ENCODE results near the gene SPATS2L.

SPATS2L gene

DNA sequence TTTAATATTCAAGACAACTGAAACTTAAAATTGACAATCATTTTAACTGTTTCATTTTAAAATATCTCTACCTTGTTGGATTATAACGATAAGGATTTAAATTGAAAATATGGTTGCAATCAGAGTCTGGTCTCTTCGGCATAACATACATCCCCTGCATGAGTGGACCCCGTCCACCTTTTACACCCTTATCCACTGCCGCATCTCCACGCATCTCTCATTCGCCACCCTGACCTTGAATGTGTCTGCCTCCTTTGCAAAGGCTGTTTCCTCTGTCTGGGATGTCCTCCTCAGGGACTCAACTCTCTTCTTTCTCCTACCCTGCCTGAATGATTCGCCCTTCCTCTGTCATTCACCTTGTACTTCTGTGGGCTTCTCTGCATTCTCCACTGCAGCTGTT lies 87.6 kb downstream of the SPATS2L start:
- no peaks in the 10 kb centered on the region for H3K36me3 ChIP-seq (ENCODE audit: low read length)
- H4K20me1 ChIP-seq (ENCODE audit: low read depth, low read length): no peaks in the 10 kb centered on the region
- H3K4me2 ChIP-seq (ENCODE audit: low read depth, low read length, poor library complexity, severe bottlenecking): no peak overlapping the region
- no peak for TF ChIP-seq EZH2phosphoT487 (conservative IDR thresholded peaks at IDR 0.05; ENCODE audit: low read length)
- TF ChIP-seq, protein P1, sequence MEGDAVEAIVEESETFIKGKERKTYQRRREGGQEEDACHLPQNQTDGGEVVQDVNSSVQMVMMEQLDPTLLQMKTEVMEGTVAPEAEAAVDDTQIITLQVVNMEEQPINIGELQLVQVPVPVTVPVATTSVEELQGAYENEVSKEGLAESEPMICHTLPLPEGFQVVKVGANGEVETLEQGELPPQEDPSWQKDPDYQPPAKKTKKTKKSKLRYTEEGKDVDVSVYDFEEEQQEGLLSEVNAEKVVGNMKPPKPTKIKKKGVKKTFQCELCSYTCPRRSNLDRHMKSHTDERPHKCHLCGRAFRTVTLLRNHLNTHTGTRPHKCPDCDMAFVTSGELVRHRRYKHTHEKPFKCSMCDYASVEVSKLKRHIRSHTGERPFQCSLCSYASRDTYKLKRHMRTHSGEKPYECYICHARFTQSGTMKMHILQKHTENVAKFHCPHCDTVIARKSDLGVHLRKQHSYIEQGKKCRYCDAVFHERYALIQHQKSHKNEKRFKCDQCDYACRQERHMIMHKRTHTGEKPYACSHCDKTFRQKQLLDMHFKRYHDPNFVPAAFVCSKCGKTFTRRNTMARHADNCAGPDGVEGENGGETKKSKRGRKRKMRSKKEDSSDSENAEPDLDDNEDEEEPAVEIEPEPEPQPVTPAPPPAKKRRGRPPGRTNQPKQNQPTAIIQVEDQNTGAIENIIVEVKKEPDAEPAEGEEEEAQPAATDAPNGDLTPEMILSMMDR (IDR thresholded peaks at IDR 0.05; ENCODE audit: insufficient read depth, low read length, poor library complexity, severe bottlenecking): no peak
- H3K27me3 ChIP-seq (ENCODE audit: low read length): no peaks in the 10 kb centered on the region
- no peaks in the 10 kb centered on the region for H3K9me2 ChIP-seq (replicated peaks; ENCODE audit: insufficient read depth, low read length)
- H3K9ac ChIP-seq (ENCODE audit: low read length): no peak overlapping the region
- no peak overlapping the region for H2AFZ ChIP-seq (ENCODE audit: low read depth, low read length, severe bottlenecking)
- H3K27ac ChIP-seq (ENCODE audit: low read depth, low read length): no peak overlapping the region
- no peaks in the 10 kb centered on the region for H3K9me3 ChIP-seq (ENCODE audit: insufficient read depth, low read length)
- H3K79me2 ChIP-seq (ENCODE audit: insufficient read depth, low read length): no peaks in the 10 kb centered on the region
- no peak overlapping the region for H3K4me3 ChIP-seq (ENCODE audit: insufficient read depth, low read length, poor library complexity, severe bottlenecking)
- no peaks in the 10 kb centered on the region for H3F3A ChIP-seq (ENCODE audit: insufficient read depth)

DNA sequence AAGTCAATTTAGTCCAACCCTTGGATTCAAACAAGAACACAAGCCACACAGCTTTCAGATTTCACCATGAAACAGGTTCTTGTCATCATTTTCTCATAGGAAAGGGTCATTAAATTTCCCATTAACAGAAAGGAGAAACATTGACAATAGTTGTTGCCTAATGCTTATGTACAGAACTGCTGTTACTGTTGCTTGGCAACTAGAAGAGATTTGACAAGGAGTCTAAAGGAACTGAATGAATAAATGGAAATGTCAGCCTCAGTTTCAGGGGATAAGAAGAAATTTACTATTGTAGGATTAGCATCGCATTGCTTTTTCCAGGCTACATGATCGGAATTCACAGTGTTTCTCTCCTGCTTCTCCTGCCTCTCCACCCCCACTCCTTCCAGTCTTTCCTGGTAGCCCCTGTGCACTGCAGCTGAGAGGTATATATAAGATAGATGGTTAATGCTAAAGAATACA lies 90.3 kb downstream of the SPATS2L start:
- H3K27ac ChIP-seq (ENCODE audit: low read depth, low read length): no peak overlapping the region
- no peaks in the 10 kb centered on the region for H3K79me2 ChIP-seq (ENCODE audit: insufficient read depth, low read length)
- H2AFZ ChIP-seq (ENCODE audit: low read depth, low read length, severe bottlenecking): no peak overlapping the region
- no peak overlapping the region for H3K4me3 ChIP-seq (ENCODE audit: insufficient read depth, low read length, poor library complexity, severe bottlenecking)
- no peak for TF ChIP-seq EZH2phosphoT487 (conservative IDR thresholded peaks at IDR 0.05; ENCODE audit: low read length)
- TF ChIP-seq, protein P1 (IDR thresholded peaks at IDR 0.05; ENCODE audit: insufficient read depth, low read length, poor library complexity, severe bottlenecking): no peak
- H3K9me3 ChIP-seq (ENCODE audit: insufficient read depth, low read length): no peaks in the 10 kb centered on the region
- H3F3A ChIP-seq (ENCODE audit: insufficient read depth): no peaks in the 10 kb centered on the region
- H3K9me2 ChIP-seq (replicated peaks; ENCODE audit: insufficient read depth, low read length): no peaks in the 10 kb centered on the region
- H3K4me2 ChIP-seq (ENCODE audit: low read depth, low read length, poor library complexity, severe bottlenecking): no peak overlapping the region
- no peaks in the 10 kb centered on the region for H3K27me3 ChIP-seq (ENCODE audit: low read length)
- no peak overlapping the region for H3K9ac ChIP-seq (ENCODE audit: low read length)
- H3K36me3 ChIP-seq (ENCODE audit: low read length): no peaks in the 10 kb centered on the region
- no peaks in the 10 kb centered on the region for H4K20me1 ChIP-seq (ENCODE audit: low read depth, low read length)

DNA sequence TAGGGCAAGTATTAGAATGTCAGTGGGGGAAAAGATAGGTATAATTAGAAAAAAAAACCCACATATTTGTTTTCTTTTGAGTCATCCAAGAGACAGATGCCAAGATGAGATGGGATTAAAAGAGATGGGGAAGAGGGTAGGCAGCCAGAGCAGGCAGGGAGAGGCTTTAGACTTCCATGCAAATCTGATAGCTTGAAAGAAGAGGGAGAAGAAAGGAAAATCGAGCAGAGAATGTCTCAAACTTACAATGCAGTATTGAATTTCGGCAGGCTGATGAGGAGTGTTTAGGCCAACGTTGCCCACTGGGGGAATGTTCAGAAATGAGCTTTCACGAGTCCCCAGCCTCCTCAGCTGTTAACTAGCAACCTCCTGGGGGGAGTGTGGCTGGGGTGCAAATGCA lies 91.3 kb downstream of the SPATS2L start:
- Histone ChIP-seq H3K27ac (ENCODE audit: low read depth, low read length) (no peak overlapping the region), H3K9me2 (replicated peaks; ENCODE audit: insufficient read depth, low read length) (no peaks in the 10 kb centered on the region), H3K9me3 (ENCODE audit: insufficient read depth, low read length) (no peaks in the 10 kb centered on the region), H2AFZ (ENCODE audit: low read depth, low read length, severe bottlenecking) (no peak overlapping the region), H4K20me1 (ENCODE audit: low read depth, low read length) (no peaks in the 10 kb centered on the region), H3K9ac (ENCODE audit: low read length) (no peak overlapping the region), H3K79me2 (ENCODE audit: insufficient read depth, low read length) (no peaks in the 10 kb centered on the region), H3F3A (ENCODE audit: insufficient read depth) (no peaks in the 10 kb centered on the region), H3K4me2 (ENCODE audit: low read depth, low read length, poor library complexity, severe bottlenecking) (no peak overlapping the region), H3K27me3 (ENCODE audit: low read length) (no peaks in the 10 kb centered on the region), H3K36me3 (ENCODE audit: low read length) (no peaks in the 10 kb centered on the region), H3K4me3 (ENCODE audit: insufficient read depth, low read length, poor library complexity, severe bottlenecking) (no peak overlapping the region)
- TF ChIP-seq, protein P1 (IDR thresholded peaks at IDR 0.05; ENCODE audit: insufficient read depth, low read length, poor library complexity, severe bottlenecking): no peak
